Colon (tissue), 2 donors: ENCODE results near the gene ANKRD40CL.
"Not testable (repeated sequence)": the region's sequence is repeated elsewhere in the genome, so short reads cannot be mapped to it uniquely, and the experiment has no call there.

Experiments used
- FAIRE-seq: peaks from 2 replicates; lab custom pipeline; 2012; peaks lifted over from hg19 to GRCh38; lab: Jason Lieb, UNC
- donor health status: control.
- donor health status: control.

ANKRD40CL gene

GRCh38 chr17:50767446-50767845, at the start of gene ANKRD40CL:
Gene ANKRD40CL (minus strand): TSS chr17:50767518. CDS start chr17:50766913, 605 bp downstream.
- FAIRE-seq: no peak

- no peak for FAIRE-seq
Observed at GRCh38 chr17:50816271-50816670, 49.0 kb upstream of the ANKRD40CL start.

DNA sequence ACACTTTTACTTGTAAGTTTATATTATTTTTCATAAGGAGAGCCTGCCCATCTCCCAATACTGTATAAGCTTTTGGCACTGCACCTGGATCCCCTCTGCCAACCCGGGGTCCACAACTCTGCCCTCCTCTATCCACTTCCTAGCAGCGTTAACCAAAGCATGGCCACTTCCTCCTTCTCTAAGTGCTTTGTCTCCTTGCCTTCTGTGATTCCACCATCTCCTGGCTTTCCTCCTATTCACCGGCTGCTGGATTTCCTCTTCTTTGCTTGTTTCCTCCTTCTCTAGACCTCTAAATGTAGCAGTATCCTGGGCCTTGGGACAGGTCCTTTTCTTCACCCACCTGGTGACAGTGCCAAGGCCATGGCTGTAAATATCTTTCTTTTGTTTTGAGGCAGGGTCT, 48.1 kb upstream of the ANKRD40CL start:
- FAIRE-seq: no peak

DNA sequence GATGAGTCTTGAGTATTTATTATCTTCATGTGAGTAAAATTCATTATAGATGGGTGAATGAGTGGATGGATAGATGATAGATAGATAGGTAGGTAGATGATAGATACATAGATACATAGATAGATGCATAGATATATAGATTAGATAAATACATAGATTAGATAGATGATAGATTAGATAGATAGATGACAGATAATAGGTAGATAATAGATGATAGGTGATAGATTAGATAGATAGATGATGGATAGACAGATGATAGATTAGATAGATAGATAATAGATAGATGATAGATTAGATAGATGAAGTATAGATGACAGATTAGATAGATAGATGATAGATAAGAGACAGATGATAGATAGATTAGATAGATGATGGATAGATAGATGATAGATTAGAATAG, 46.3 kb upstream of the ANKRD40CL start:
- FAIRE-seq: no peak

DNA sequence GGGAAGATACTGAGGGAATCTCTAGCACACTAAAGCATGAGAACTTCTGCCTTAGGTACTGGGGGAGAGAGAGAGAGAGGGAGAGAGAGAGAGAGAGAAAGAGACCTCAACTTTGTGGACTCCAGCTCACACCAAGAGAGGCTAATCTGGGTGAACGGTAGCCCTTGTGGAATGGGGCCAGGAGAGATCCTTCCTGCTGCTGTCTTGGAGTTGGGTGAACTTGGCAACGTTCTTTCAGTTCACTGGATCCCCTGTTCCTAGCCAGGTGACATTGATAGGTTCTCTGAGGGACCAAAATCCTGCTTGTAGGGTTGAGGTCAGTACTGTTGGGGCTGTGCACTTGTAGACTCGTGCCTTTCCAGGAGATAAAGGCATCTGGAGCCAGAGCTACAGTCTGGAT, 41.6 kb upstream of the ANKRD40CL start:
- no peak for FAIRE-seq

GRCh38 chr17:50808413-50808812, 41.1 kb upstream of the ANKRD40CL start:
- FAIRE-seq: no peak

GRCh38 chr17:50807675-50808074, 40.4 kb upstream of the ANKRD40CL start:
- no peak for FAIRE-seq

- FAIRE-seq: no peak
Observed at GRCh38 chr17:50807009-50807408, 39.7 kb upstream of the ANKRD40CL start.

GRCh38 chr17:50806141-50806643, 38.9 kb upstream of the ANKRD40CL start:
- no peak for FAIRE-seq

- no peak for FAIRE-seq
Observed at GRCh38 chr17:50805486-50805885, 38.2 kb upstream of the ANKRD40CL start.

GRCh38 chr17:50804749-50805475, 37.6 kb upstream of the ANKRD40CL start:
- not testable (repeated sequence) for FAIRE-seq

GRCh38 chr17:50803676-50804075, 36.4 kb upstream of the ANKRD40CL start:
- FAIRE-seq: no peak

DNA sequence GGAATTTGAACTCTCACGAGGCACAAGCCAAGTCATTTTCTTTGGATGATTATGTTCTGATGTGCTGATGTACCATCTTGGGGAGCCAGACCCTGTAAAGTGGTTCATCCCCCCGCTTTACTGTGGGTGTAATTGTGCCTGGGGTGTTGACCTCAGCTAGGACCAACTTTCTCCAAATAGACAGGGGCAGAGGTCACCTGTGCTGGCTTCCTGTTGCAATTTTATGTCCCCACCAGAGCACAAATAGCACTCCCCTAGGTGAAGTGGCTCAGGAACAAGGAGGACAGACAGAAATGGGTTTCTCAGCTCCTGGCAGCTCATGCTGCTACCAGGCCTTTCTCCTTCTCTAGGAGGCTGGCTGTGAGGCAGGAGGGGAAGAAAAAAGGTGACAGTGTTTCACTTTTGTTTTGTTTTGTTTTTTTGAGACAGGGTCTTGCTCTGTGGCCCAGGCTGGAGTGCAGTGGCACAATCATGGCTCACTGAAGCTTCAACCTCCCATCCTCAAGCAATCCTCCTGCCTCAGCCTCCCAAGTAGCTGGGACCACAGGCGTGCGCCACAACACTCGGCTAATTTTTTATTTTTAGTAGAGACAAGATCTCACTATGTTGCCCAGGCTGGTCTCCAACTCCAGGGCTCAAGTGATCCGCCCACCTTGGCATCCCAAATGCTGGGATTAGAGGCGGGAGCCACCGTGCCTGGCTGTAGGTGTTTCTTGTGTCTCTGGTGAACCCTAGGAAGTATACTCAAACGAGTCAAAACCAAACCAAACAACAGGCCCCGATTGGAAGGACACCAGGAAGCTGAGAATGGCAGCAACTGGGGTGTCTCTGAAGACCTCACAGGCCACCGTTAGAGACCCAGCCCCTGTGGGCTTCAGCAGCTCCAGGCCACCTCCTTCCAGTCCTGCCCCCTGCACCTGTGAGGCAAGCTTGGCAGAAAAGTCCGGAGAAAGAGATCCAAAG, 35.6 kb upstream of the ANKRD40CL start:
- FAIRE-seq: no peak

DNA sequence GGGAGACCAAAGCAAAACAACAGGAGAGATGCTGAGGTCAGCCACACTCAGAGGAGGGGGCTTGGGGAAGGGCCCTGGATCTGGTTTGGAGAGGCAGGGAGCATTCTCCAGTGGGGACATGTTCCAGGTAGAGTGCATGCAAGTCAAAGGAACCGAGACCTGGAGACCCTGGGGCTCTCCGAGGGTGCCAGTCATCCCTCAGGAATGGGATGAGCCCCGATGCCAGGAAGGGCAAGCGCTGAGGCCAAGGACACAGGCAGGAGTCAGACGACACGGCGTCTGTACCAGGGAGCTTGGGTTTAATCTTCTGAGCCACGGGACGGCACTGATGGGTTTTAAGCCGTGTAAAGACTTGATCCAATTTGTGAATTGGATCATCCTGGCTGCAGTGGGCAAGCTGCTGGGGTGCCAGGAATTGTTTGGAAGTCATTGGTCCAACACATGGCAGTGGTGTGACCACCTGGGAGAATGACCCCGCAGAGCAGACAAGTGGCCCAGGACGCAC, 32.9 kb upstream of the ANKRD40CL start:
- FAIRE-seq: no peak

DNA sequence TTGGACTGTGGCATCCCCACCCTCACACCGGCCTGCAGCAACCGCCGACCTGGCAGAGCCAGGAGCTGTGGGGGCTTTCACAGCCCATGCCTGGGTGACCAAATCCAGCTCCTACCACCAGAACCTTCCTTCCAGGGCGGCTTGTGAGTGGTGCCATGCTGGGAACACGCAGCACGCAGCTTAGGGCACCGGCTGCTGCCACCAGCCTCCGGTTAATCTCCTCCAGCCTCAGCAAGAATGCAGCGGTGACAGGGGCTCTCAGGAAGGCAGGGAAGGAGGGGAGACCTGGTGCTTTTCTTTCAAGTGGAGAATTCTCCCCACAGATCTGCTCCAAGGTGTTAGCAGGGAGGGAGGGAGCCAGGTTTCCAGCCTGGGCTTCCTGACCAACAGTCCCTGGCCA, 32.3 kb upstream of the ANKRD40CL start:
- no peak for FAIRE-seq

DNA sequence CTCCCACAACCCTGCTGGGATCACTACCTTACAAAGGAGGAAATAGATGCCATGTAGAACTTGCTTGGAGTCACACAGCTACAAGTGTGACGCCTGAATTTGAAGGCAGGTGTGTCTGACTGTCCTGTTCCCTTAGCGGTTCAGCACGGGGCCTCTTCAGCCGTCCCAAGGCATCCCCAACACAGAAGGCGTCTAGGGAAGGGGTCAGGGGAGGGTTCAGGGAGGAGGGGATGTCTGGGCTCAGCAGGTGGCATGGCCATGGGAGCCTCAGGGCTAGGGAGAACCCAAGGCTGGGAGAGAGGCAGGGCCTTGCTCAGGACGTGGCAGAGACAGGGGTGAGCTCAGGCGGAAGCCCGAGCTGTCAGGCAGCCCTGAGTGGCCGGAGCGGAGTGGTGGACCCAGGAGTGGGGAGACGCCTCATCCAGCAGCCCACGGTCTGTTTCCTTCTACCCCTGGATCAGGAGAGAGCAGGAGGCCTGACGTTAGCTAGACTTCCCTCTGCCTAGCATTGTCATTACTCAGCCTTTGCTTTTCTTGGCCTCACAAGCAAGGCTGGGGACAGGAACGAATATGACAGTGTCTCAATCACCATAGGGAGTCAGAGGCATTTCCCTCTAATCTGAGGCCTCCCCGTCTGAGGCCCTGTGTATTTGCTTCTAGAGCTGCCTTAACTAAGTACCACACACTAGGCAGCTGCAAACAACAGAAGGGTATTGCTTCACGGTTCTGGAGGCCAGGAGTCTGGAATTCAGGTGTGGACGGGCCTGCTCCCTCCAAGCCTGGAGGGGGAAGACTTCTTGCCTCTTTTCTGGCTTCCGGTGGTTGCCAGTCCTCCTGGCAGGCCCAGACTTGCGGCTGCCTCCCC, 31.3 kb upstream of the ANKRD40CL start:
- no peak for FAIRE-seq

DNA sequence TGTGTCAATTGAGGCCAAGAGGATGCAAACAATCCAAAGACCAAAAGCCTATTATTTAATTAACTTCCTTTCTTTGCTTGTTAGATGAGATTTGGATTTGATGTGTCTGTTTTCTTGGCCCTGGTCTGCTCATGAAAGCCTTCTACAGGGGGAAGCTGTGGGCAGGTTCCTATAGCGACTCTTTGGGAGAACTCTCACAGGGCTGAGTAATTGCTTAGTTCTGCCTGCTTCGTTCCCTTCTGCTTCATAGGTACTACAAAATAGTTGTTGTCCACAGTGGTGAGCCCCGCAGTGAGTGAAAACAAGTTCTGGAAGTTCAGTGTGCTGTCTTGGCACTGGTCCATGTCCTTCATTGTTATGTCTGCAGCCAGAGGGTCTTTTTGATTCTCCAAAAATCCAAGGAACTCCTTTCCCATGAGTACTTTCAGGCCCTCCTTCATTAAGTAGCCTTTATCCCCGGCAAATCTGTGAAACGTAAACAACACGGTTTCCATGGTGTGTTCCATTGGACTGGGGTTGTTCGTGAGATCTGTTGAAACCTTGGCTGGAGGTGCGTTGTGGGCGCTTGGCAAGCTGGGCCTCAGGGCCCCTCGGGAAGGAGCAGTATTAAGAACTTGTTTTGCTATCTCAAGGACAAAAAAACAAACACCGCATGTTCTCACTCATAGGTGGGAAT, 30.0 kb upstream of the ANKRD40CL start:
- no peak for FAIRE-seq

DNA sequence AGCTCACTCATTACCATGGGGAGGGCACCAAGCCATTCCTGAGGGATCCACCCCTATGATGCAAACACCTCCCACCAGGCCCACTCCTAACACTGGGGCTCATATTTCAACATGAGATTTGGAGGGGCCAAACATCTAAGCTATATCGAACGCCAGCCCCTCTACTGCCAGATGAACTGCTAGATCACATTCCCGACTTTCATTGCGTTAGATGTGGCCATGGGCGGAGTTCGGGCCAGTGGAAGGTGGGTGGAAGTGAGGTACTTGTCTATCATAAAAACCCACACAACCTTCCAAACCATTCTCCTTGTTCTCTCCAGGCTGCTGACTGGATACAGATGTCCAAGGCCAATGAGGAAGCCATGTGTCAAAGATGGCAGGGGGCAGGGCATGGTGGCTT, 27.0 kb upstream of the ANKRD40CL start:
- no peak for FAIRE-seq

DNA sequence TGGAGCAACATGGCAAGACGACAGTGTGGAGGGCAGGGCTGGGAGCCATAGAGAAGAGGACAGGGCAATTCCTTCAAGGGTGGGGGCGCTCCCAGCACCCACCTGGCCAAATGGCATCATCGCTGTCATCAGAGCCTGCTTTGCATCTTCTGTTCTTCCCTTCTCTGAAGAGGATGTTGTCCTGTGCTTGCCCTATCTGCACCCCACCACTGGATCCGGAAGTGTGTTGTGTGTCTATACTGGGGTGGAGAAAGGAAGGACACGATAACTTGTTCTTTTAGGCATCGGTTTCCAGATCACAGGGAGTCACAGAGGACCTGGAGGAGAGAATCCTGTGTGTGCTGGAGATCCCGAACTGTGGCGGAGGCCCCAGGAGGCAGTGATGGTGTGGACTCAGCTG, 25.7 kb upstream of the ANKRD40CL start:
- FAIRE-seq: no peak

GRCh38 chr17:50792132-50792531, 24.8 kb upstream of the ANKRD40CL start:
- FAIRE-seq: no peak

GRCh38 chr17:50790618-50791017, 23.3 kb upstream of the ANKRD40CL start:
- no peak for FAIRE-seq
